Stimulated activated CD4-positive, alpha-beta T cell treated with anti-CD3 and anti-CD28 coated beads, Interleukin-2, amount 100 ng/mL, for 48 hours (primary cell): ENCODE data around the gene GNB5.
"Not testable (repeated sequence)": the region's sequence is repeated elsewhere in the genome, so short reads cannot be mapped to it uniquely, and the experiment has no call there.

Source experiments
- DNase-seq, 2 donors: peaks; one replicate each; pipeline ENCODE4 v3.0.0-alpha.2; 2020

Gene GNB5

DNA sequence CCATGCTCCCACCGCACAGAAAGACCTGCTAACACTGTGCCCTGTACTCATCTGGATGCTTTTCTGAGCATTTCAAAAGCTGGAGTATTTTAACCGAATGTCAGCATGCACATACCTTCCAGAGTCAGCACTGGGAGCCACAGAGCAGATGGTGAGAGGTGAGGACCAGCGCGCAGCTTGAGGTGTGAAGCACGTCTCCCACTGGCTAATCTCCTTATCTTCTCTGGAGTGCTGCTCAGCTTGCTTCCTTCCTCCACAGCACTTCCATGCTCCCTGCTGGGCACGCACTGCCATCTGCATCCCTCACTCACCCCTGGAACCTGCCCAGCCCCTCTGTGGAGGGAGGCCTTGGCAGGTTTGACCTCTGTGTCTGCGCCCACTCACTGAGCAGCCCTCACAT, at the start of gene GNB5:
GNB5 (minus strand) TSS at position 186 of the 400 bp plus-strand sequence. CDS start 6,716 bp downstream, outside the sequence.
- no peak for DNase-seq

DNA sequence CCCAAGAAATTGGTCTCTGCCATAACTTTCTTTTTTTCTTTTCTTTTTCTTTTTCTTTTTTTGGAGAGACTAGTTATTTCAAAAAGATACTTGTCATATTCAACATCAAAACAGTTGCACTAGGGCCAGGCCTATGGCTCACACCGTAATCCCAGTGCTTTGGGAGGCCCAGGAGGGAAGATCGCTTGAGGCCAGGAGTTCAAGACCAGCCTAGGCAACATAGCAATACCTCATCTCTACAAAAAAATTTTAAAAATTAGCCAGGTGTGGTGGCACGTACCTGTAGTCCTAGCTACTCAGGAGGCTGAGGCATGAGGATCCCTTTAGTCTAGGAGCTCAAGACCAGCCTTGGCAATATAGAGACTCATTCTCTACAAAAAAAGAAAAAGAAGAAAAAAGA, 49.0 kb upstream of the GNB5 start:
- no peak for DNase-seq

DNA sequence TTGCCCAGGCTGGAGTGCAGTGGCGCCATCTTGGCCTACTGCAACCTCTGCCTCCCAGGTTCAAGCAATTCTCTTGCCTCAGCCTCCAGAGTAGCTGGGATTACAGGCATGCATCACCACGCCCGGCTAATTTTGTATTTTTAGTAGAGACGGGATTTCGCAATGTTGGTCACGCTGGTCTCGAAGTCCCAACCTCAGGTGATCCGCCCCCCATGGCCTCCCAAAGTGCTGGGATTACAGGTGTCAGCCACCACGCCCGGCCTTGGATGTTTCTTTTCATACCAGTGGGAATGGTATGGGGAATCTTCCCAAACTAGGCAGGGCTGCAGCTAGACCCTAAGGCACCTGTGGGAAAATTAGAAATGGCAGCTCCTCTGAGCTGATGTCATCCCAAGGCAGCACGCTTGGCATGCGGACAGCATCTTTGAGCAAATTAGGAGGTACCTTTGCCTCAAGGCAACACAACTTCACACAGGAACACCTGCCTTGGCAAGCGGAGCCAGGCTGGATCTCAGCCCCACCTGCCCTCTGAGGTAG, 47.9 kb upstream of the GNB5 start:
- DNase-seq, result not testable (repeated sequence)

DNA sequence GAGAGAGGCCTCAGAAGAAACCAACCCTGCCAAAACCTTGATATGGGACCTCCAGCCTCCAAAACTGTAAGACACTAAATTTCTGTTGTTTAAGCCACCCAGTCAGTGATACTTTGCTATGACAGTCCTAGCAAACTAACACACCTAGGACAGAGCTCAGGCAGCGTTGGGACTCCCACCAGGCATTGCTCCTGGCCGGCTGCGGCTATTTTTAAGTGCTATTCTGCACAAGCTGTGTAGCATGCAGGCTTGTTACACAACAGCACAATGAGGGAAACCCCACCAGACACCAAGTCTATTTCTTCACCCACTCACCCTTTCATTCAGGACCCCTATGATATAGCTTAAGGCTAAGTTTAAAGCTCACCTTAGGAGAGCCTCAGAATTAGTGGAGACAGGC, 47.0 kb upstream of the GNB5 start:
- no peak for DNase-seq

DNA sequence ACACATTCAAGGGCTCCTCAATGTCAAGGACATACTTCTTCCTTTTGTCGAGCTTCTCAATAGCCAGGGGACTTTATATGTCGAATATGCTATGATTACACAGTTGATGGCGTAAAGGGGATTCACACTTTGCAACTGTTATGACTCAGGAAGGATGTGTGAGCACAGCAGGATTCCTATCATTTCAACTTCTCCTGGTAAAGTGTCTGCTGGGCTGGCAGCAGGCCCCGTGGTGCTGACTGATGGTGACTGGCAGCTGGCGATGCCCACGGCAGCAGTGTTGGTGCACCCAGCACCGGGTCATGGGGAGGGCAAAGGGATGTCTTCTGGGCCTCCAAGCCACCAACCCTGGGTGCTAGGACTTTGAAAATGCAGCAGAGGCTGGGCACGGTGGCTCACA, 44.8 kb upstream of the GNB5 start:
- no peak for DNase-seq

DNA sequence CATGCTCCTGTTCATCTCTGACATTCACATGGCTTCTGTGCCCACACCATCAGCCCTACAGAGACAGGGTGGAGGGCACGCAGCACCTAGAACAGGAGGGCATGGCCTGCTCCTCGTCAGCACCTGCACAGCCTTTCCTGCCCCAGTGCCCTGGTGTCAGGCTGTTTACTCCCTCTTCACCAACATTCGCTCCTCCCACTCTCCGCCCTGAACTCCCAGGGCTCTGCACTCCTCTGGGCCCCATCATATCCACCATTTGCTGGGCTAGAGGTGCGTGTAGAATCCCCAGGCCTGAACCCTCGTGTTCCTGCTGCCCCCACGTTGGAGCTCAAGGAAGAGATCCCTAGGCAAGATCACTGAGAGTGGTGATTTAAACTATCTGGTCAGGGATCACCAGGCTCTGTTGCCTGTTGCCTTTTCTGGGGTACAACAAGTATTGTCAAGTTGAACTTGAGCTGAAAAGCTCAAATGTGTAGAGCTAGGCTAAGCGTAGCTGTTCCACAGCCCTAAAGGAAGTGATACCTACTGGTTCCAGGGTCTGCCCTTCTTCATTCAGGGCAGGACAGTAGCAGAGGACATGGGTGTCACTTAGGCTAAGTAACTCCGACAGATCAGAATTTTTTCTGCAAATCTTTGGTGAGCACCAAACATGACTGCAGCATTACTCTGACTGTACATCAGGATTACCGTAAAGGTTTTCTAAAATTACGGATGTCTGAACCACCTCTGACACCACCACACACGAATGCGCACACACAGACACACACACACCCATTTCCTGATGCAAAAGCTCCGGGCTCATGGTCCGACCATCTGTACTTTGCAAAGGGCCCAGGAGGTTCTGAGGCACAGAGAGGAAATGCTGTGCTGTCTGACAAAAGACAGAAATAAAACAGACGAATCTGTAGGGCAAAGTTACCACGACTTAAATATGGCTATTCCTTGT, 43.7 kb upstream of the GNB5 start:
- peak in 1 of 2 donors; percentile 32 for DNase-seq

DNA sequence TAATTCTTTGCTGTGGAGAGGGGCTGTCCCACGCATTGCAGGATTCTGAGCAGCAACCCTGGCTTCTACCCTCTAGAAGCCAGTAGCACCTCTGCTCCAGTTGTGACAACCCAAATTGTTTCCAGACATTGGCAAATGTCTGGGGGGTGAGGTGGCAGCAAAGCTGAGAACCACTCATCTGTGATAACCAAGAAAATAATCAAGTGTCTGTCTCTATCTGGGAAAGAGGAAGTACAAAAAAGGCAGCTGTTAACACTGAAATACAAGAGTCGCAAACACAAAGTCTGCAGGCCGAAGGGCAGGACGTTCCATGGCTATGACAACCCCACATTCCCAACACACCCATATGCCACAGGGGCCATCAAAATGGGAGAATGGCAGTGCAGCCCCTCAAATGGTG, 42.2 kb upstream of the GNB5 start:
- no peak for DNase-seq

DNA sequence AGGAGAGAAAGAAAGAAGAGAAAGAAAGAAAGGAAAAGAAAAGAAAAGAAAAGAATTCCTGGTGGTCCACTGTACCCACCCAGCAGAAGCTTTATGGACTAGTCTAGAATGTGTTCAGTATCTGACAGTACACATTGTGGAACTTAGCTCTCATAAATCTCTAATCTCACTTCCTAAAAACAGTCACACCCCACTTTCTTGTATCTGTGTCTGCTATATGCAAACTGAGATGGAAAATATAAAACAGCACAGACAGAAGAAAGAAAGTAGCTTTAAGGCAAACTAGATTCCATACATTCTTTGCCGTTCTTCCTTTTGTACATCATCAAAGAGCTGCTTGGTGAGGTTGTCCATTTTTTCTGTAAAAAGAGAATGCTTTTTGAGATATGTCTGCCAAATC, 41.1 kb upstream of the GNB5 start:
- DNase-seq, result no peak

DNA sequence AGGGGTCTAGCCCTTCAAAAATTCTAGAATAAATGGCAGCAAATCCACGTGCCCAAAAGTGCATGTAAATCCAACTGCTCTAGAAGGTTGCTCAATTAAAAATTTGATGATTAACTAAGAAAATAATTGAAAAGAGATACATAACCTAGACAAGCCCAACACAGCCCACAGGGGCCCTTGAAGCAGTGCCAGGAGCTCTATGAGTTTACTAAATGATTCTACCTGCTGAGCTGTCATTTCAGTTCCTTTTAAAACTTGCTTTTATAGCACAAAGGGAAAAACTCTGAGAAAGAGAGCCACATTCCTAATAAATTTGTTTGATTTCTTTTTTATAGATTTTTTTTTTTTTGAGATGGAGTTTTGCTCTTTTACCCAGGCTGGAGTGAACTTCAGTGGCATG, 38.9 kb upstream of the GNB5 start:
- no peak for DNase-seq

DNA sequence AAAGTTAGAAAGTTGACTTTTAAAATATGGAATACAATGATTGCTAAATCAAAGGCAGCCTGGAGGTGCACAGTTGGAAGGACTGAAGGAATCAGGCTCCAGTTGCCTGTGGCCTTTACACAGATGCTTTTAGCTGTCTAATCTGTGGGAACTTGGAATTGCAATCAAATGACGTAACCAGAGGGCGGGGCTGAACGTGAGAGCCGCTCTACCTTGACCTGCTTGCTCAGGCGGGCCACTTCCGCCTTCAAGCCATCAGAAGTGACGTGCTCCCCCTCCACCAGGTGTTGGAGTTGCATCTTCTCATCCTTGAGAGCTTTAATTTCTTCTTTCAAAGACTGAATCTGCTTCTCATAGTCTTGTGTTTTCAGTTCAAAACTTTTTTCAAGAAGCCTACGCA, 37.7 kb upstream of the GNB5 start:
- DNase-seq, result no peak

DNA sequence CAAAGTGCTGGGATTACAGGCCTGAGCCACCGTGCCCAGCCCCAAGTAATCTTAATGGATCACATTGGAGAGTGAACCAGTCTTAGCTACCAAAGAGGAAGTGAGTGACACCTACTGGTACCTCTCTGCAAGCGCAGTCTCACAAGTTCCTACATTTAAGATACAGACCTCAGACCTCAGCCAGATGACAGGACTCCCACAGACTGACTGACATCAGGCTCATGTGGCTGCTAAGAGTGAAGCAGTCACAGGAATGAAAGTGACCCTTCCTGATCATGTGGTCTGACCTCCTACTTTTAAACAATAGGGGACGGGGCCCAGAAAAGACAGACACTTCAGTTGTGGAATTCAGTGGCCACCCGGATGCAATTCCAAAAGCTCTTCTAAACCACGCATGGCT, 36.3 kb upstream of the GNB5 start:
- DNase-seq, result peak; percentile 40 to 50

DNA sequence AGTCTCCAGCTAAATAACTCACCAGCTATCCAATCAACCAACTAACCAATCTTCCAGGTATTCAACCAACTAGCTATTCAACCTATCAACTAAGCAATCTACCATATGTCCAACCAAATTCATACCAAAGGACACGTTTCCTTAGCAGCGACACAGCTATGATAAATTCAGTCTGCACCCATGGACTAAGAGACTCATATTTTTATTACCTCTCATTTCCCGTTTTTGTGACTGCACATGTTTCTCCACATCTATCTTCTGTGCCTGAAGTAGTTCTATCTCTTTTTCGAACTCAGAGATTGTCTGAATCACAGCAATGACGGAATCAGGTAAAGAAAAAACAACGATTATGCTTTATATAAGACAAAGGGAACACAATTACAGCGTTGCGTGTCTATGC, 34.0 kb upstream of the GNB5 start:
- DNase-seq, result no peak

DNA sequence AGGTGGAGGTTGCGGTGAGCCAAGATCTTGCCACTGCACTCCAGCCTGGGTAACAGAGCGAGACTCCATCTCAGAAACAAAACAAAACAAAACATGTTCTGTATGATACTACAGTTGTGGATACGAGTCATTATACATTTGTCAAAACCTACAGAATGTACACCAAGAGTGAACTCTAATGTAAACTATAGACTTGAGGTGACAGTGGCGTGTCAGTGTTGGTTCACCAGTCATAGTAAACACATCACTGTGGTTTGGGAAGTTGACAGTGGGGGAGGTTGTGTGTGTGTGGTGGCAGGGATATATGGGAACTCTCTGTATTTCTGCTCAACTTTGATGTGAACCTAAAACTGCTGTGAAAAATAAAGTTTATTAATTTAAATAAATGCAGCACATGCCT, 33.0 kb upstream of the GNB5 start:
- DNase-seq, result no peak

DNA sequence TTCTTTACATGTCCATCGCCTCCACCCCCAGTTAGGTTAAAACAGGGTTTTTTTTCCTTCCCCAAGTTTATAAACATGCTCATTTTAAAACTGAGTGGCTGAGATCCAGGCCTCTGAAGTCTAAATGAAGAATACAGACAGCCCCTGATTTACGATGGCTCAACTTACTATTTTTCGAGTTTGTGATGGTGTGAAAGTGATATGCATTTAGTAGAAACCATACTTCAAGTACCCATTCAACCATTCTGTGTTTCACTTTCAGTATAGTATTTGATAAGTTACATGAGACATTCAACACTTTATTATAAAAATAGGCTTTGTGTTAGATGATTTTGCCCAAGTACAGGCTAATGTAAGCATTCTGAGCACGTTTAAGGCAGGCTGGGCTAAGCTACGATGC, 30.5 kb upstream of the GNB5 start:
- no peak for DNase-seq

DNA sequence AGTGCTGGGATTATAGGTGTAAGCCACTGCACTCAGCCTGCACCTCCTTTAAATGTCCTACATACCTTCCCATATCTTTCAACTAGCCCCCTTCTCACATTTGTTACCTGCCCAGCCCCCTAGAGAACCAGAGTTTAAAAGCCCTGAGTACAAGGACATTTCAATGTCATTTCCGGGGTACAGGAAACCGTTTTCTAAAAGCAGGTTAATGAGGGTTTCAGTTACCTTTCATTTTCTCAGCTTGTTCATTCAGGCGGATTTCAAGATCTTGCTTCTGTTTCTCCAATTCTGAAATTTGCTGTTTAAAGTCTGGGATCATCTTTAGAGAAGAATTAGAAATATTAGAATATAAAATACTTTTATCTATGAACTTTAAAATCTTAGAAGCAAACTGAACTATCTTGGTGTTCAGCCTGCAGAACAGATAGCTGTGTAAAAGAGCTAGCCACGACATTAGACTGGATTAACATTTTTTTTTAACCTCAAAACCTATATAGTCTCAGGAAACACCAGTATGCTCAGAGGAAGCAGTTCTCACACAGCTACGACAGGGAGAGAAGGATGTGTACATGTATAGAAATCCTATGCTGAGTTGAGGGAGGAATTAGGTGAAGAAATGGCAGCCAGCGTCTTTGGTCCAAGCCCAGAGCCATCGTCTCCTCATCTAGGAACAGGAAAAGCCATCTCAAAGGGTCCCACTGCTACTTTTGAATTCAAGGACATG, 29.9 kb upstream of the GNB5 start:
- no peak for DNase-seq

DNA sequence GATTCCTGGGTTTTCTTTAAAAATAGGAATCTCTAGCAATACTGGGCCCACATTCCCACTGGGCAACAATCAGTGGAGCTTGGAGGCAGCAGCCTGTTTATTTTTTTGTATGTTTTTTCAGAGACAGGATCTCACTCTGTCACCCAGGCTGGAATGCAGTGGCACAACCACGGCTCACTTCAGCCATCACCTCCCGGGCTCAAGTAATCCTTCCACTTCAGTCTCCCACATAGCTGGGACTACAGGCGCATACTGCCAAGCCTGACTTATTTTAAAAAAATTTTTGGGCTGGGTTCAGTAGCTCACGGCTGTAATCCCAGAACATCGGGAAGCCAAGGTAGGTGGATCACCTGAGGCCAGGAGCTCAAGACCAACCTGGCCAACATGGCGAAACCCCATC, 29.1 kb upstream of the GNB5 start:
- DNase-seq, result no peak

DNA sequence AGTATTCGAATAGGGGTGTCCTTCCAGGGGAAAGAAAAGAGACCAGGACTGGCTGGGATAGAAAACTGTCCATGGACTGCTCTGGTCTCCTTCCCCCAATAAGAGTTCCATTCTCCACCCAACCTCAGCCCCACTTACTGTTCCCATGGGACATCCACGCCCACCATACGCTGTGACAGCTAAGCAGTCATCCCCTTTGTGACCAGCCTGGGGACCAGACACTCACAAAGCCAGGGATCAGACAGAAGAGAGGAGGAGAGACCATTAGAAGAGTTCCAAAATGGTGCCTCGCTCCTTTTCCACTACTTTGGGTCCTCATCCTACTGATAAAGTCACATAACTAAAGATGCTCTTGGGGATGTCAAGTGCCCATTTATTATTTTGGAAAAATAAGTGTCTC, 27.6 kb upstream of the GNB5 start:
- DNase-seq, result no peak

DNA sequence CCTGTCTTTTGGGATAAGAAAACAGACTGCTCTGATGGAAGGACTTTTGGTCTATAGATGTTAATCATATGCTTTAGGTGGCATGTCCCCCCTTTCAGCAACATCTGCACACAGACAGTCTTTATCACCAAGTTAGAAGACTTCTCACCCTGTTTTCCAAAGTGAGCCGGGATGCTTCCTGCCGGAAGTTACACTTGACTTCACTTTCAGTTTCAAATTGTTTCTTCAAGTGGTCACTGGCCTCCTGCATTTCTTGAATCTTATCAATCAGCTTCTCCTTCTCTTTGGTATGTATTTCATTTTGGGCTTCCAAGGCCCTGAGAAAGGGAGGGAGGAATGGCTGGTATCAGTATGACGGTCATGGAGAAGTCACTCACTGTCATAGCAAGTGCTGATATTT, 27.2 kb upstream of the GNB5 start:
- no peak for DNase-seq

DNA sequence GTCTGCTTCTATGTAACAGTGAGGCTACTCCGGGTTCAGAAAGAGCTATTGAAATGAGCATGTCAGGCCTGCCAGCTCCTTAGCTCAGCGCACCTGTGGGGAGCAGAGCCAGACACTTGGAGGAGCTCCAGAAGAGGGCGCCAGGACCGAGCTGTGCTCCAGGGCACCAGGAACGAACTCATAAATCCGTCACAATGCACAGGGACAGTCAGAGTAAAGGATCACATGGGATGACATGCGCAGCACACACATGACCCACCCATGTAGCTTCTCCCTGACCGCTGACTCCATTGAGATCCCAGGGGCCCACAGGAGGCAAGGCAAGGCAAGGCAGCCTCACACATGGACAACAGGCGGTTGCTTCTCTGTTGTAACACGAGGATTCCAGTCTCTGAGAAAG, 26.0 kb upstream of the GNB5 start:
- DNase-seq, result no peak

DNA sequence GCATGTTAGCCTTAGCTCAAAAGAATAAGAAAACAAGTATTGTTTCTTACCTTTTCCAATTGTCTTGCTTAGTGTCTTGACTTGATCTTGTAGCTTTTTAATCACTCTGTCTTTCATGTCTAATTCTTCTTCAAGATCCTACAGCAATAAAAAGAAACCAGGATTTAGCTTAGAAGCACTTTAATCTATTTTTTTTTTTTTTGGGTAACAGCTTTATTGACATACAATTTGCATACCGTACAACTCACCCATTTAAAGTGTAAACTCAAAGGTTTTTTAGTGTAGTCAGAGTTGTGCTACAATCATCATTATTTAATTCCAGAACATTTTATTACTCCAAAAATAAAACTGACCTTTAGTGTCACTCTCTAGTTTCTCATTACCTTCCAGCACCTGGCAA, 23.4 kb upstream of the GNB5 start:
- DNase-seq, result no peak

DNA sequence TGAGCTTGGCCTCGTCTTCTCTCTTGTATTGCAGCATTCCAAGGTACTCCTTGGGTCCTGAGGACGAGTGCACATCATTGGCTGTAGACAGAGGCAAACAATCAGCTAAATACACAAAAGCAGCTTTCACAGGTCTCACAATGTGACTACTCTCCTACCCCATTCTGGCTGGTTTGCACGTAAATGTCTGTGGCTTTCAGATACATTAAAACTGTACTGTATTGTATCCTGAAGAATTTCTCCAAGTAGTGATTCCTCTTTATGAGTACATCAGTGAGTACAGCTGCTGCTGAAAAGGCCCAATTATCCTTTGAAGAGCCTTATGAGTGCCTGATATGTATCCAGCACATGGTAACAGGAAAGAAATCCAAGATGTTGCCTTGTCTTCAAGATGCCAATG, 22.0 kb upstream of the GNB5 start:
- no peak for DNase-seq

DNA sequence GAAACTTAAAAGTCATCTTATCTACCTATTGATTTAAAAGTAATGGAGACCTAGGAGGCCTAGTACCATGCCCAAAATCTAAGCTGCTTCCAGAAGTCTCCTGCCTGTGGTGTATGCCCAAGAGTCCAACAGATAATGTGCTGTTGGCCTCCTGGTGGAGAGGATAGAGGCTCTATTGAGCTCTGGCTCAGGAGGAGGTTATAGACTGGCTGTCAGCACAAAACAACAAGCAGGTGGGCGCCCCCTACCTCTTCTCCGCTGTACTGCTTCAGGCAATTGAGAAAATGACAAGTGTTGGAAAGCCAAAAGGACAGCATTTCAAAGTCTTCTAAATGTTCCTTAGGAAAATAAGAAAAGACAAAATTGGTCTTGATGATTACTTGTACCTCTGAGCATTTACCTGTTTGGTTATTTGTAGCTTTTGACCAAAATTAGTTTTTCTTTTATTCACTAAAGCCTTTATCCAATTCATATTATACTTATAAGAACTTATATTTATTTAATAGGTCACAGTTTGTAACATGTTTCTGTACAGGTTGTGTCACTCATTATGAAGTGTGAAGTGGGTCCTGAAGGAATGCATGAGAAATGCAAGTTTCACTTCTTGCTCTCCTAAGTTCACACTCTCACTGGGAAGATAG, 17.2 kb upstream of the GNB5 start:
- peak; percentile 66 to 73 for DNase-seq

DNA sequence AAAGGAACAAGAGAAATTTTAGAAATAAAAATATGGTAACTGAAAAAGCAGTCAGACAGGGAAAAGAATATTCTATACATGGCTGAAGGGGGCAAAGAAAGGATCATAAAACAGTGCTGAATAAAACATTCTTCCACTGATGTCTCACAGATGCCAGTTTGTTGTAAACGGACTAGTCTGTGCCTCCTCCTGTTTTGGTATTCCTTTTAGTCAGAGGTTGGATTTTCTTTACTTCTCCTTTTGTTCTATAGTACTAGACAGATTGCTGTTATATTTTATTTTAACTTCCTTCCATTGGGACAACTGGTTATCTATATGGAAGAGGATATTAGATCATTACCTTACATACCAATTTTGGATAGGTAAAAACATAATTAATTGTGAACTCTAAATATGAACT, 16.0 kb upstream of the GNB5 start:
- DNase-seq, result no peak

DNA sequence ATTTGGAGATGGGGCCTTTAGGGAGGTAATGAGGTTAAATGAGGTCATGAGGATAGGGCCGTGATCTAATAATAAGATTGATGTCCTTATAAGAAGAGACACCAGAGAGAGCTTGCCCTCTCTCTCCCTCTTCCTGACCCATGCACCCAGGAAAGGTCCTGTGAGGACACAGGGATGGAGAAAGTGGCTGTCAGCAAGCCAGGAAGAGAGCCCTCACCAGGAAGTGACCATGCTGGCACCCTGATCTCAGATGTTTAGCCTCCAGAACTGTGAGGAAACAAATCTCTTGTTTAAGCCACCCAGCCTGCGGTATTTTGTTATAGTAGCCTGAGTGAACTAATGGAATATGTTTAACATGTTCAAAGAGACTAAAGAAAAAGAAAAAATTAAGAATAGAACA, 15.3 kb upstream of the GNB5 start:
- DNase-seq, result no peak
